SH-SY5Y (cell line): Measurements from ENCODE around the gene SLX4IP.

Experiments
- GATA2 ChIP-seq: IDR thresholded peaks from 2 replicates; pipeline ENCODE4 v1.6.1; 2011; ENCODE audit warnings: mild to moderate bottlenecking, low read depth, low read length
- GATA3 ChIP-seq: IDR thresholded peaks from 2 replicates; pipeline ENCODE4 v1.6.1; 2011; ENCODE audit warnings: low read depth, mild to moderate bottlenecking, low read length, moderate library complexity

DNA sequence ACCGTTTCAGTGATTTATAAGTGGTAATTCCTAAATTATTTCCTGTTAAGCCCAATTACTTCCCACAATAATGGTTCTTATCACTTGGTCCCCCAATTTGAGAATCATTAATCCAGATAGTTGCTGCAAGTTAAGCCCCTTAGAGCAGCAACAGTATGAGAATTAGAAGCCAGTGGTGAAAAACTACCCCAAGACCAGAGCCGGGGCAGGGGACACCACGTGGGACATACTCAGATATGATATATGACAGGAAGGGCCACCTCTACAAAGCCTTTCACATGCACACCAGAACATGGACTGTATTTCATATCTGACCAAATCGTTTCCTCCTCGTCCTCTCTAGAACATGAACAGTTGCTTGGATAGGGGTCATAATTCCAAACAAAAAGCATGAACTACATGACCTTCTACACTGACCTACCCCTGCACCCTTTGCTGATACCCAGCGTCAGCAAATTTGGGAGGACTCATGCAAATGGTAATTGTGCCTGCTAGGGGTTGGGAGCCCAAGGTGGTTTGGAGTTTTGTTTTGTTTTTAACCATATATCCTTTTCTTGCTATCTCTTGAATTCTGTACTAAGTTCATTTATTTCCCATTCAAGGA, 234.8 kb downstream of the SLX4IP start:
- TF ChIP-seq GATA2 (no peak), GATA3 (no peak)
